ENCODE data around the gene MEF2C. TPM values are rescaled to one million over a fixed set of nuclear protein-coding genes. Genes with fewer than 3 reads are reported as not detected.

The MEF2C gene
- total RNA-seq, 1 experiment from 2014 or later = 13.0 TPM

DNA sequence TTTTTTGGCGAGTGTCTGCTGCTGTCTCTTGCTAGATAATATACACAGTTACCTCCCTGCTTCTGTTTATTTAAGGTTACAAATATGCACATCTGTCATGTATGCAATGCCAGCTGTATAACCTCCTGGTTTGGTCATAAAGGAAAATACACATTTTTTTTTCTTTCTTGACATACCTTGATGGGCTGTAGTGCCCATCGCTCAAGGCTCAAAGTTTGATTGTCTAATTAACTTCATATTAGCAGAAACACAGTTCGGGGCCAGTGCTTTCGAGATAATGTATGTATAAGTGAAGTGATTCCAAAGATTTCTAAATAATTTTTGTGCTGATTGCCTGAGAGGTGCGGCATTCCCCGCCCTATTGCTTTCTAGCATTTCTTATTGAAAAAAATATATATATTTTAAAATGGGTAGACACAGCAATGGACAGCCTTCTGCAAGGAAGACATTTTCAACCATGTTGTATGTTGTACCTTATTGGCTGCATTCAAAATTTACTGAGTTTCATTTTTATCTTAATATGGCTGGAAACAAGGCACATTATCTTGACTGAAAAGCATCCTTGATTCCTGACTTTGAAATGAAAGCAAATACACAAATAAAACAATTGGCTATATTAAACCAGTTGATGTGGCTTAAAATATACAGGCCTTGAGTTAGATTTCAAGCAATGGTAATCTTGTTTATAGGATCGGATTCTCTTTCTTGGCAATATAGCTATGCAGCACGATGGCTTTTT, 206.2 kb downstream of the MEF2C start:
- Histone ChIP-seq H3K4me1 (ENCODE audit: control insufficient read depth in 1 of 2, insufficient read depth in 2 of 2, low read length in 2 of 2) (peaks cover 0 to 12% of the 10 kb centered on the region in 2 experiments; a peak in 2 of 4 replicates), H3K9me2 (ENCODE audit: insufficient read depth) (no peaks in the 10 kb centered on the region), H3K79me2 (ENCODE audit: insufficient read depth, low read length) (no peaks in the 10 kb centered on the region), H3K9me3 (ENCODE audit: control insufficient read depth in 1 of 2, insufficient read depth in 1 of 2, low read depth in 1 of 2, low read length in 2 of 2) (no peaks in the 10 kb centered on the region), H3K4me2 (ENCODE audit: low read length) (peak overlapping the region; percentile 72), H3K9ac (ENCODE audit: low read length) (no peak overlapping the region), H4K20me1 (ENCODE audit: insufficient read depth) (no peaks in the 10 kb centered on the region), H3K27ac (ENCODE audit: low read depth, low read length) (no peak overlapping the region), H3K36me3 (ENCODE audit: control insufficient read depth in 1 of 2, insufficient read depth in 2 of 2, low read length in 2 of 2) (no peaks in the 10 kb centered on the region), H2AFZ (ENCODE audit: low read depth, low read length, poor library complexity, severe bottlenecking) (no peak overlapping the region), H3K27me3 (ENCODE audit: insufficient read depth, low read length) (no peaks in the 10 kb centered on the region), H3K4me3 (replicated peaks in 1 of 2; ENCODE audit: low read depth in 1 of 2, low read length in 2 of 2) (peak overlapping the region; percentile 50 to 57)
- ATAC-seq = no peak
- TF ChIP-seq, protein P1, sequence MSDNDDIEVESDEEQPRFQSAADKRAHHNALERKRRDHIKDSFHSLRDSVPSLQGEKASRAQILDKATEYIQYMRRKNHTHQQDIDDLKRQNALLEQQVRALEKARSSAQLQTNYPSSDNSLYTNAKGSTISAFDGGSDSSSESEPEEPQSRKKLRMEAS (IDR thresholded peaks at IDR 0.05) = no peak
- TF ChIP-seq SRF (IDR thresholded peaks at IDR 0.05; ENCODE audit: low read depth) = no peak
- TF ChIP-seq EGR1 (IDR thresholded peaks at IDR 0.05; ENCODE audit: low read depth) = no peak
- no peak for TF ChIP-seq YY1 (IDR thresholded peaks at IDR 0.05; ENCODE audit: extremely low read depth, insufficient replicate concordance, low read depth, low read length)
- TF ChIP-seq ELF1 (IDR thresholded peaks at IDR 0.05; ENCODE audit: borderline replicate concordance, low read depth) = no peak
- TF ChIP-seq JUND (IDR thresholded peaks at IDR 0.05) = no peak
- BruUV-seq (replicated peaks) = TSS peak; percentile 54
- ChIA-PET RAD21 (ENCODE audit: low non-redundant PET in 1 of 2, low total read pairs in 2 of 2, uncharacterized antibody in 2 of 2, unreplicated experiment in 2 of 2) (no interaction called here), CTCF (interaction anchor here (1.3 kb wide), 1 partner anchor 536 kb away, joined by 3 read pairs; no protein-coding TSS in a partner anchor), POLR2A (no interaction called here)
- DNase-seq (ENCODE audit: low read depth, low spot score) = no peak
- intact Hi-C loops (cut with micrococcal nuclease) = no loop called here

DNA sequence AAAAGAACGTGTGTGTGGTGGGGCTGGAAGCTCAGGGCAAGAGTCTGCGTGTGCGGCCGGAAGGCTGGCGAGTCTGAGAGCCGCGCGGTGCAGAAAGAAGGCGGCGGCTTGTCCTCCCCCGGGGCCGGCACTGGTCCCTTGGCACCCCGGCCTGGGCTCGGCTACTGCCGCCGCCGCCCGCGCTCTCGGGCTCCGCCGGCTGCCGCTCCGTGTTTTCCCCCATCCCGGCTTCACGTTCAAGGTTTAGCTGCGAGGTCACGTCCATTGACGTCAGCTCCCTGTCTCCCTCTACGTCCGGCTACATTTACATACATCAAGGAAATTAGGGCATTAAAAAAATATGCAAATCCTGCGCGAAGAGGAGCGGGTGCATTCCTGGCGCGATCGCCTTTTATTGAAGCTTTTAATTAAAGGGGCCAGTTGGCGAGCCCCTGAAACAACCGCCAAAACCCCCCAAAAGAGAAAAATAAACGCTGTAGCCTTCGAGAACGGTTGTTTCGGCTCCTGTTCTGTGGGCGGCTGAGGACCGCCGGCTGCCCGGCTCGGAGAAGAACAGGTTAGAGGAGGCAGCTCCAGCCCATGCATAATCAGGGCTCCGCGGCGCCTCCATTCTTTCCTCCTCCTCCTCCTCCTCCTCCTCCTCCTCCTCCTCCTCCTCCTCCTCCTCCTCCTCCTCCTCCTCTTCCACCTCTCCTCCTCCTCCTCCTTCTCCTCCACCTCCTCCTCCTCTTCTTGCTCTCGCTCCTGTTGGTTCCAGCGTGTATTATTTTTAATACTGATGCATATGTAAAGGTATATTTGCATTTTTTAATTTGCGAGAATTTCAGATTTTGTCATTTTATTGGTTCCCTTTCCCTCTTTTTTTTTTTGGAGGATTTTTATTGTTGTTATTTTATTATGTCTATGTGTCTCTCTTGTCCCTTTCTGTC, 207.0 kb downstream of the MEF2C start:
- DNase-seq (ENCODE audit: low read depth, low spot score) (peak; percentile 34), ATAC-seq (peak; percentile 60)
- H4K20me1 ChIP-seq (ENCODE audit: insufficient read depth) = no peaks in the 10 kb centered on the region
- no peaks in the 10 kb centered on the region for H3K36me3 ChIP-seq (ENCODE audit: control insufficient read depth in 1 of 2, insufficient read depth in 2 of 2, low read length in 2 of 2)
- peak overlapping the region; percentile 46; the same call in 1 of the 2 replicates for H3K27ac ChIP-seq (ENCODE audit: low read depth, low read length)
- H3K79me2 ChIP-seq (ENCODE audit: insufficient read depth, low read length) = no peaks in the 10 kb centered on the region
- no peaks in the 10 kb centered on the region for H3K9me2 ChIP-seq (ENCODE audit: insufficient read depth)
- TF ChIP-seq FOSL1 (IDR thresholded peaks at IDR 0.05; ENCODE audit: low read depth) (no peak), SP1 (IDR thresholded peaks at IDR 0.05; ENCODE audit: low read depth) (peak; percentile 18; the same call in 1 of the 2 replicates), POLR2A (IDR thresholded peaks at IDR 0.05; ENCODE audit: borderline replicate concordance, extremely low read depth, insufficient read depth, insufficient read length) (no peak), ELF1 (IDR thresholded peaks at IDR 0.05; ENCODE audit: borderline replicate concordance, low read depth) (no peak), YY1 (IDR thresholded peaks at IDR 0.05; ENCODE audit: extremely low read depth, insufficient replicate concordance, low read depth, low read length) (no peak)
- TF ChIP-seq, protein P2, sequence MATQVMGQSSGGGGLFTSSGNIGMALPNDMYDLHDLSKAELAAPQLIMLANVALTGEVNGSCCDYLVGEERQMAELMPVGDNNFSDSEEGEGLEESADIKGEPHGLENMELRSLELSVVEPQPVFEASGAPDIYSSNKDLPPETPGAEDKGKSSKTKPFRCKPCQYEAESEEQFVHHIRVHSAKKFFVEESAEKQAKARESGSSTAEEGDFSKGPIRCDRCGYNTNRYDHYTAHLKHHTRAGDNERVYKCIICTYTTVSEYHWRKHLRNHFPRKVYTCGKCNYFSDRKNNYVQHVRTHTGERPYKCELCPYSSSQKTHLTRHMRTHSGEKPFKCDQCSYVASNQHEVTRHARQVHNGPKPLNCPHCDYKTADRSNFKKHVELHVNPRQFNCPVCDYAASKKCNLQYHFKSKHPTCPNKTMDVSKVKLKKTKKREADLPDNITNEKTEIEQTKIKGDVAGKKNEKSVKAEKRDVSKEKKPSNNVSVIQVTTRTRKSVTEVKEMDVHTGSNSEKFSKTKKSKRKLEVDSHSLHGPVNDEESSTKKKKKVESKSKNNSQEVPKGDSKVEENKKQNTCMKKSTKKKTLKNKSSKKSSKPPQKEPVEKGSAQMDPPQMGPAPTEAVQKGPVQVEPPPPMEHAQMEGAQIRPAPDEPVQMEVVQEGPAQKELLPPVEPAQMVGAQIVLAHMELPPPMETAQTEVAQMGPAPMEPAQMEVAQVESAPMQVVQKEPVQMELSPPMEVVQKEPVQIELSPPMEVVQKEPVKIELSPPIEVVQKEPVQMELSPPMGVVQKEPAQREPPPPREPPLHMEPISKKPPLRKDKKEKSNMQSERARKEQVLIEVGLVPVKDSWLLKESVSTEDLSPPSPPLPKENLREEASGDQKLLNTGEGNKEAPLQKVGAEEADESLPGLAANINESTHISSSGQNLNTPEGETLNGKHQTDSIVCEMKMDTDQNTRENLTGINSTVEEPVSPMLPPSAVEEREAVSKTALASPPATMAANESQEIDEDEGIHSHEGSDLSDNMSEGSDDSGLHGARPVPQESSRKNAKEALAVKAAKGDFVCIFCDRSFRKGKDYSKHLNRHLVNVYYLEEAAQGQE (IDR thresholded peaks at IDR 0.05; ENCODE audit: low read depth) = no peak
- TF ChIP-seq, protein P3, sequence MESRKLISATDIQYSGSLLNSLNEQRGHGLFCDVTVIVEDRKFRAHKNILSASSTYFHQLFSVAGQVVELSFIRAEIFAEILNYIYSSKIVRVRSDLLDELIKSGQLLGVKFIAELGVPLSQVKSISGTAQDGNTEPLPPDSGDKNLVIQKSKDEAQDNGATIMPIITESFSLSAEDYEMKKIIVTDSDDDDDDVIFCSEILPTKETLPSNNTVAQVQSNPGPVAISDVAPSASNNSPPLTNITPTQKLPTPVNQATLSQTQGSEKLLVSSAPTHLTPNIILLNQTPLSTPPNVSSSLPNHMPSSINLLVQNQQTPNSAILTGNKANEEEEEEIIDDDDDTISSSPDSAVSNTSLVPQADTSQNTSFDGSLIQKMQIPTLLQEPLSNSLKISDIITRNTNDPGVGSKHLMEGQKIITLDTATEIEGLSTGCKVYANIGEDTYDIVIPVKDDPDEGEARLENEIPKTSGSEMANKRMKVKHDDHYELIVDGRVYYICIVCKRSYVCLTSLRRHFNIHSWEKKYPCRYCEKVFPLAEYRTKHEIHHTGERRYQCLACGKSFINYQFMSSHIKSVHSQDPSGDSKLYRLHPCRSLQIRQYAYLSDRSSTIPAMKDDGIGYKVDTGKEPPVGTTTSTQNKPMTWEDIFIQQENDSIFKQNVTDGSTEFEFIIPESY (IDR thresholded peaks at IDR 0.05; ENCODE audit: extremely low read depth, insufficient replicate concordance, low read length) = no peak
- H3K4me3 ChIP-seq (replicated peaks in 1 of 2; ENCODE audit: low read depth in 1 of 2, low read length in 2 of 2) = peak overlapping the region; percentile 50 to 57
- peak overlapping the region; percentile 85 for H2AFZ ChIP-seq (ENCODE audit: low read depth, low read length, poor library complexity, severe bottlenecking)
- intact Hi-C loops (cut with micrococcal nuclease) = no loop called here
- no TSS peak for BruUV-seq (replicated peaks)
- H3K4me1 ChIP-seq (ENCODE audit: control insufficient read depth in 1 of 2, insufficient read depth in 2 of 2, low read length in 2 of 2) = peaks cover 0 to 12% of the 10 kb centered on the region in 2 experiments; a peak in 2 of 4 replicates
- ChIA-PET POLR2A (interaction anchor here (0.8 kb wide), 1 partner anchor 1408 kb away, joined by 3 read pairs; the partner anchor contains the start of gene RASA1), CTCF (interaction anchor here (1.3 kb wide), 1 partner anchor 535 kb away, joined by 3 read pairs; no protein-coding TSS in a partner anchor), RAD21 (ENCODE audit: low non-redundant PET in 1 of 2, low total read pairs in 2 of 2, uncharacterized antibody in 2 of 2, unreplicated experiment in 2 of 2) (no interaction called here)
- H3K27me3 ChIP-seq (ENCODE audit: insufficient read depth, low read length) = no peaks in the 10 kb centered on the region
- H3K9ac ChIP-seq (ENCODE audit: low read length) = peak overlapping the region; percentile 53
- H3K9me3 ChIP-seq (ENCODE audit: control insufficient read depth in 1 of 2, insufficient read depth in 1 of 2, low read depth in 1 of 2, low read length in 2 of 2) = no peaks in the 10 kb centered on the region
- H3K4me2 ChIP-seq (ENCODE audit: low read length) = peak overlapping the region; percentile 72
